AG04449 (cell line): ENCODE results near the gene PPIL6.

Source experiments
- CTCF ChIA-PET: fragments of 350-600 bp; formaldehyde crosslinking; extraction: SDS; loops from one replicate; lab custom pipeline; 2021; ENCODE audit warnings: antibody characterized with exemption; lab: Yijun Ruan, JAX
- POLR2A ChIA-PET: fragments of 400-600, 350-600 bp; formaldehyde crosslinking; extraction: SDS; loops from one replicate; lab custom pipeline; 2020; ENCODE audit warnings: antibody characterized with exemption, inconsistent platforms; lab: Yijun Ruan, JAX
- DNase-seq: peaks from one replicate; pipeline ENCODE4 v3.0.0-alpha.2; 2010; ENCODE audit warnings: low read depth, low spot score
- H3K4me3 ChIP-seq: 2 replicates; pipeline ENCODE4 v1.5.1; 2011; ENCODE audit warnings: low read depth, mild to moderate bottlenecking, control low read depth, low read length
- CTCF ChIP-seq: IDR thresholded peaks from one replicate; pipeline ENCODE4 v1.5.1; 2011; ENCODE audit warnings: mild to moderate bottlenecking, moderate library complexity, low read length, control low read depth, inconsistent platforms; ENCODE audit not compliant: insufficient read depth; ENCODE audit errors: missing control alignments

Gene PPIL6

GRCh38 chr6:109342911-109343310 is 97.5 kb downstream of the PPIL6 start:
- H3K4me3 ChIP-seq = no peak overlapping the region
- ChIA-PET CTCF (no interaction called here), POLR2A (no interaction called here)
- no peak for TF ChIP-seq CTCF
- DNase-seq = no peak

GRCh38 chr6:109342506-109342905 is 97.9 kb downstream of the PPIL6 start:
- ChIA-PET CTCF (no interaction called here), POLR2A (no interaction called here)
- TF ChIP-seq CTCF = no peak
- H3K4me3 ChIP-seq = no peak overlapping the region
- no peak for DNase-seq

- no peak for TF ChIP-seq CTCF
- CTCF ChIA-PET = no interaction called here
- POLR2A ChIA-PET = no interaction called here
- no peak overlapping the region for H3K4me3 ChIP-seq
- no peak for DNase-seq
These were observed 99.6 kb downstream of the PPIL6 start for GRCh38 chr6:109340811-109341210.
